EL (cell line): ENCODE measurements around the gene GP9.
"Not testable (repeated sequence)": the region's sequence is repeated elsewhere in the genome, so short reads cannot be mapped to it uniquely, and the experiment has no call there.

Source experiments
- DNase-seq: peaks from one replicate; pipeline ENCODE4 v3.0.0-alpha.2; 2016

GP9 gene

DNA sequence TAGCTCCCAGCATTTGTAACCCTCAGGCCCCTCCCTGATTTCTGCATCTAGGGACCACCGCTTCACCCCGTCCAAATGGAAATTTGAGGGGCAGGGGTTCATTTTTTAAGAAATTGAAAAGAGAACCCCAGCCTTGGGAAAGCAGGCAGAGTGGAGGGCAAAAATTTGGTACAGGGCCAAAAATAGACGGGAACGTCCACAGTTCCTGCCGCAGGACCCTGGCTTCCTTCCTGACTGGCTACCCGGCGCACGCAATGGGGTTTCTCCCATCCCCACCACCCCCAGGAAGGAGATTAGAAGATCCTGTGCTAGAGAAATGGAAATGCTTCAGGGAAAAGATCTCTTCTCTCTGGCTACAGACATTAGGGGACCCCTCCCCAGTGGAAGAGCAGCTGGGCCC lies 20.9 kb downstream of the GP9 start:
- DNase-seq = no peak

DNA sequence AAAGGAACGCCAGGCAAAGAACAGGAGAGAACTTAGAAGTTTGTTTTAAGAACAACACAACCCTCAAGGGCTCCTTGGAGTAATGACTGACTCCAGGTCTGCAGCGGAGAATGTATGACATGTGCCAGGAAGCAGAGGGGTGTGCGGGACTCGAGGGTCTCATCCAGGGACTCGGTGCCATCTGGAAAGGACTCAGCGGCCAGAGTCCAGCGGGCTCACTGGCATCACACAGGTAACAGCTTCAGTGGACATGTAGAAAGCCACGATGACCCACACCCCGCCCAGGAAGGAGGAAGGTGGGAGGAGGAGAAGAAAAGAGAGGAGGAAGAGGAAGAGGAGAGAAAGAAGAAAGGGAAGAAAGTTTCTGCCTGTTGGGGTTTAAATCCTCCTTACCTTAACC lies 21.4 kb downstream of the GP9 start:
- DNase-seq = no peak

DNA sequence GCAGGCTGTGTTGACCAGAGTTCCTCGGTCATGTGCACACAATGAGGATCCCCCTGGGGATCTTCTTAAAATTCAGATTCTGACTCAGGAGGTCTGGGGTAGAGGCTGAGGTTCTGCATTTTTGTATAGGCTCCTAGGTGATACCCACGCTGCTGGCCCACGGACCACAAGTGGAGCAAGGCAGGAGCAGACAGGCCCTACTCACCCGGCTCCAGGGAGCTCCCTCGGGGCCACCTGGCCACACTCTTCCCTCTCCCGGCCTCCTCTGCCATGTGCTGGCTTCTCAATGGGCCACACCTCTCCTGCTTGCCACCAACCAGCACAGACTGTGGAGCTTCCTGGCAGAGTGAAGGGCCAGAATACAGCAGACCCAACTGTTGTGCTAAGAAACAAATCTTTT lies 23.9 kb downstream of the GP9 start:
- no peak for DNase-seq

DNA sequence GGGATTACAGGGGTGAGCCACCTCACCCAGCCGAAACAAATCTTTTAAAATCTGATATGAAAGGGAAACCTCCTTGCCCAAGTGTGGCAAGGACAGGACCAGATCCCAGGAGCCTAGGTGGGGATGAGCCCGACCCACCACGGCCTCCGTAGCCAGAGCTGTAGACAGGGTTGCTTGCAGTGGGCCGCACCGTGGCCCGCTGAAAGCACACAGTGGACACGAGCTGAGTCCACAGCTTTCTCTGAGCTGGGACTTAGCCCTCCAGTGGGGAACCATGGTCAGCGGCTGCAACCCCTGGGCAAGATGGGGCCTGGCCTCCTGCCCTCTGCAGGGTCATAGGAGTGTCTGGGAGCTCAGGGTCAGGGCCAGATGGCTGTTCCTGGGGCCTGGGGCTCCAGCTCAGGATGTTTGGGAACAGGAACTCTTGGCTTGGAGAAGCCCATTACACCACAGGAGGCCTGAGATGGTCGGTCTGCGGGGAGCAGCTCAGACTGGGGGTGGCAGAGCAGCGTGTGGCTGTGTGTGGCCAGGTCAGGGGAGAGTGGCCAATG lies 24.7 kb downstream of the GP9 start:
- no peak for DNase-seq

DNA sequence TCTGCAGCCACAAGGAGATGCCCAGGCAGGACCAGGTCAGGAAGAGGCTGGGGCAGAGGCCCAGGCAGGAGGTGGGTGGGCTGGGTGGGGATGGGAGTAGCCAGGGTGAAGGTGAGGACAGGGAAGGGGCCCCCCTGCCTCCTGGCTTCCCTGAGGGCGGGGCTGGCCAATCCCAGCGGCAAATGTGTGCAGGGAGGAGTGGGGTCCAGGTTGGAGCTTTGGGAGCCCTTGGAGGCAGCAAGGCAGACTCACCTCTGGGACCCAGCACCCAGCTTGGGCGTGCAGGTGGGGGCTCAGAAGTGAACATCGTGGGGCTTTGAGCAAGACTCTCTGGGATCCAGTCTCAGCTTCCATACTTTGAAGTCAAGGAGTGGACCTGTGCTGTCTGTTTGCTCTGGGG lies 25.2 kb downstream of the GP9 start:
- no peak for DNase-seq

DNA sequence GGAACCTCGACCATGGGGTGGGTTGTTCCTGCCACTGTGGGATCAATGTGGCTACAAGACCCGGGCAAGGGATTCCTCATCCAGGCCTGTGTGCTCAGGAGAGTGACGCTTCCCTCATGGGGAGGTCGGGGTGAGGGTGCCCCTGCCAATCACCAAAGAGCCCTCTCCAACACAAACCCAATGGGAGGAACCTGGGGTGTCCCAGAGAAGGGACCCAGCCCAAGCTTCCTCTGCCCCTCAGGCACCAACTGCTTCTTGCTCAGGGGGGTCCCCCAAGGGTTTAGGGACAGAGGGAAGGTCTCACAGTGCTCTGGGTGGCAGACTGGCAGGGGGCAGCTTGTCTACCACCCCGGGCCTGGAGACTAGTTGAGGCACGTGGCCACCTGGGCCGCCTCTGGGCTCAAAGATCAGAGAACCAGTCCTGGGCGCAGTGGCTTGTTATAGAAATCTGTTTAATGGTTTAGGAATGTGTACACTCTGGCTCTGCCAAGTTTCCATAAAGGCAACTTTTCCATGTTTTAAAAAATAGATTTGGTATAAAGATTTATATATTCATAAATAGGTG lies 26.6 kb downstream of the GP9 start:
- DNase-seq = no peak

DNA sequence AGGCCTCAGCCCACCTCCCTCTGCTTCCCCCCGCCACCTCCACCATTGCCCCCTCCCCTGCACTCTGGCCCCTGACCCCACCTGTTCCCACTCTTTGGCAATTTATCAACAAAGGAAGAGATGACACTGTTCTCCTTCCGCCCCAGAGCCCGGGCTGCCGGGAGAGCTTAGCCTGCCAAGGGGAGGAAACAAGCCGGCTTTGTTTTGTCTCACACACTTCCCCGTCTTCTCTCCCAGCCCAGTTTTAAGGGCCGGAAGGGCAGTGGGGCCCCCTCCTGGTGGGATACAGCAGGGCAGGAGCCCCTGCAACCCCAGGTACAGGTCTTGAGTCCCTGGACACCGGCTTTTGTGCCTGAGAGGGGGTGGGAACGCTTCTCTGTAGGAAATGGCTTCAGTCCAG lies 27.3 kb downstream of the GP9 start:
- not testable (repeated sequence) for DNase-seq

DNA sequence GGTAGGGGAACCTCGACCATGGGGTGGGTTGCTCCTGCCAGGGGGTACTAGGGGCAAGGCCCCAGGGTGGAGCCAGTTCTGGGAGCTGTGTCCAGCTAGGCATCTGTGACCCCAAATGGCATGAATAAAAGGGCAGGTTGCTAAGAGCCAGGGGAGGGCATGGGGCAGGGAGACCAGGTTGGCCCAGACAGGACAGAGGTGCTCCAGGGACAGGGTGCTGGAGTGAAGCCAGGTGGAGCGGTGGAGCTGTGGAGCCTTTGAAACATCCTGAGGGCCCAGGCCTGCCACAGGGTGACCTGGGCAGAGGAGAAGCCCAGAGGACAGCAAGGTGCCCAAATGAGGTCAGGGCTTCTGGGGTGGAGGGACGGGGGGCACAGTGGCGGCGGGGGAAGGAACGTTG lies 27.7 kb downstream of the GP9 start:
- not testable (repeated sequence) for DNase-seq

DNA sequence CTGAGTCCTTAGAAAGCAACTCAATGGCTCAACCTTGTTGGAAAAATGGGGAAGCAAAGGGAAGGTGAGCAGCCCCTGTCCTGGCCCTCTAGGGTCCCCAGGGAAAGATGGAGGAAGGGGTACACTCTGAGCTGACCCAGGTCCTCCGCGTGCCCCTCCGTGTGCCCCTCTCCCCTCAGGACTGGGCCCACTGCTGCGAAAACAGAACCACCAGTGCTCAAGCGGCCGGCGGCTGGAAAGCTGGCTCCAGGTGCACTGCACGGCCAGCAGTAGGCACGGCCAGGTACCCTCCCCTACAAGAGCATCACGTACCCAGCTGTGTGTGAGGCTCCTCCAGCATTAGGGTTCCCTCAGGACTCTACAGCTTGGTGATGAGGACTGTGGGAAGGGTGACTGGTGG lies 34.7 kb downstream of the GP9 start:
- no peak for DNase-seq

DNA sequence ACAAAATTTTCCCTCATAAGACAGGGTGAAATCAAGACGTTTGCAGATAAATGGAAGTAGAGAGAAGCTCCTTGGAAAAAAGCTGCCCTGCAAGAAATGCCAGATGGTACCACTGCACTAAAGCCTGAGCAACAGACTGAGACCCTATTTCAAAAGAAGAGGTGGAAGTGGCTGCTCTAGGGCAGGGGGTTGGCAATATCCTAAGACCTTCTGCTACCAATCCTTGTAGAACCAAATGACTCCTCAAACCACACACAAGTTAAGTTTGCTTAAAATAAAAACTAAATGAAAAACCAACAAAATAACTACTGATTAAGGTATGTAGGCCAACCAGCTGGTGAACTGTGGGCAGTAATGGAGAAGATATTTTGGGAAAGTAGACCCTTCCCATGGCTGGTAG lies 39.7 kb downstream of the GP9 start:
- DNase-seq = no peak

DNA sequence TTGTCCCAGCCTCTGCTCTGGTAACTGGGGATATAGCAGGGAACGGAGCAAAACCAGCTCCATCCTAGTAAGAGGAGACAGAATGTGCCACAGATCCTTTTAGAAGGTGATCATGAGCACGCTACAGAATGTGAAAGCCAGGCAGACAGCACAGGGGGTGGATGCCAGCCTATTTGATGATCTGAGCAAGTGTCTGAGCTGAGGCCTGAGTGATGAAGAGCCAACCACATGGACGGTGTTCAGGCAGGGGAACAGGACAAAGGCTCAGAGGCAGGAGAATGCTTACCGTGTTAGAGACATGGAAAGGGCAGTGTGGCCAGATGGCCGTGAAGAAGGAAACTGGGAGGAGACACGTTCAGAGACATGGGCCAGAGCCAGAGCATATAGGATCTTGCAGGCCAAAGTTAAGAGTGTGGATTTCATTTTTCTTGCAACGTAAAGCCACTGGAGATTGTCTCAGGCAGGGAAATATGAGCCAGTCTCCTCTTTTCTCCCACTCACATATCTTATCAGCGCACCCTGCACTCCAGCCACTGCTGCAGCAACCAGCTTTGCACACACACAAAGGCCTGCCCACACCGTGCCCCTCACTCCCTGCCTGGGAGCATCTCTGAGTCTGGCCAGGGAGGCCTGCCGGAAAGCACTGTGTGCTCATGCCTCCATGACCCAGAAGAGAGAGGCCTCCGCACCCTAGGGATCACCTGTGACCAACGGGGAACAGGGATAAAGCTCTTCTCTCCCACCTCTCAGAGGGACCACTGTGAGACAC lies 41.0 kb downstream of the GP9 start:
- no peak for DNase-seq

DNA sequence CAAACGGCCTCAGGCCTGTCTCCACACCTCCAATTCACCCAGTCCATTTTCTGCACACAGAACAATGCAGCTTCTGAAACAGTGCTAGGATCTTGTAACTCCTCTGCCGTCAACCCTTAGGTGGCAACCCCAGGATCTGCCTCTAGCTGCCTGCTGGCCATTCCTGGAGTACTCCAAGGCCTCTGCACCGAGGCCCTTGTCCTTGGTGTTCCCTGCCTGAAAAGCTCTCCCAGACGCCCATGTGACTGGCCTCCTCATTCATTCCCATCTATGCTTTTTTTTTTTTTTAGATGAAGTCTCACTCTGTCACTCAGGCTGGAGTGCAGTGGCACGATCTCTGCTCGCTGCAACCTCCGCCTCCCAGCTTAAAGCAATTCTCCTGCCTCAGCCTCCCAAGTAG lies 42.7 kb downstream of the GP9 start:
- no peak for DNase-seq

DNA sequence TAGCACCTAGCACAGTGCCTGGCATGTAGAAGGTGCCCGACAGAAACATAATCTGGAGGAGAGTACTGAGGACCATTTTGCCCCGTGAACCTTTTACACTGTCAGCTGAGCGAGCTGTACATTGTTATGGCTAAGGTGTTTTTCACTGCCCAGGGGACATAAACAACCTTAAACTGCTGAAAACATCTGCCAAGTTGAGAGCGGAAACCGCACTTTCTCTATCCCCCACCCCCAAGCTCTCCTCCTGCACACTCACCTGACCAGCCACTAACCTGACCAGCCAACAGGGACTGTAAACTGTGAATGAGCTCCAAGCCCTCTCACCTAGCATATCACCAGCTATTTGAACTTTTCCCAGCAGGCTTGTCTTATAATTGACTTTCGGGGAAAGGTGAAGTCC lies 43.5 kb downstream of the GP9 start:
- DNase-seq = no peak

DNA sequence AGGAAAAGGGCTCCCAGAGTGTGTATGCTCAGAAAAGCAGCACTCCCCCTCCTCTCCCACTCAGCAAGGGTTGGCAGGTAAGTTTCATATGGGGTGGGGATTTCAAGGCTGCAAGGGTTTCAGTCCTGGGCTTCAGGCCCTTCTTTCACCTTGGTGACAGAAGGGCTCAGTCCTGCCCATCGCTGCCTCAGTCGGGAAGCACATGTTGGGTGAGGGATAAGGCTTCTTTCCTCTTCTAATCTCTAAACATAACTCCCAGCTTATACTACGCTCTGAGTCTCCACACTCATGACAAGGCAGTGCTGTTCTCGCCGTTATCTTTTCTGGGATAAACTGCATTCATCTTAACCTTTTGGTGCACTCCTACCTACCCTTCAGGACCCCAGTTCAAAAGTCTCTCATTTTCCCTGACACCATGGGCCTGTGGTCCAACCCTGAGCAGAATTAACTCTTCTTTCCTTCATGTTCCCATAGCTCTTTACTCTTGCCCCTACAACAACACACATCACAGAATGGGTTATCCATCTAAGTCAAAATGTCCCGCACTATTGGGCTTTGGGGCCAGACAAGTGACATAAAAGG lies 44.0 kb downstream of the GP9 start:
- no peak for DNase-seq

DNA sequence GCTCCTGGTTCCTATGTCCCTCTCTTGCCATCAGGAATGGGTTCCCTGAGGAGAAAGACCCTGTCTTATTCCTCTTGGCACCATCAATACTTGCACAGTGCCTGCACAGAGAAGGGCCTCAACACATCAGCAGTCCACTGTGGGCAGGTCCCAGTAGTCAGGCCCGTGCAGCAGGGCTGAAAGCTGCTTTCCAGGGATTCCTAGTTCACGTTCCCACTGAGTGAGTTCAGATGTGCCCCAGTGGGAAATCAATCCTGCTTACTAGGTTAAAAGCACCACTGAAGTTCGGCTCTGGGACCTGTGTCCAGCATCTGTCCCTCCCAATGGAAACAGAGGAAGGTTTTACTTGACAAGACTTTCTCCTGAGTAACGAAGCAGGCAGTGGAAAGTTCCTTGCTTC lies 45.3 kb downstream of the GP9 start:
- no peak for DNase-seq

DNA sequence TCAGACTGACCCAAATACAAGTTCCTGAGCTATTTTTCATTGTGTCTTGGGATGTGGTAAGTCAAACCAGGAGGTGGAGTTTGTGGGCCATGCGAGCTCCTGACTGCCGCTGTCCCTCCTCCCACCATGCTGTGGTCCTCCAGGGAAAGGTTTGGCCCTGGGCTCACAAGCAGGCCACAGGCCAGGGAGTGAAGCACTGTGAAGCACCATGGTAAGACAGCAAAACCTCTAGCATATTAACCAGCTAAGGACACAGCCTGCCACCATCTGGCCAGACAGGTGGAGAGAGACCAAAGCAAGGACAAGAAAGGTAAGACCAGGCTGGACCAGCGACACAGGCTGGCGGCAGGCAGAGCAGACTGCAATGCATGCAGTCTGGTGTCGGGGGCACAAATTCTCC lies 45.7 kb downstream of the GP9 start:
- DNase-seq = no peak

DNA sequence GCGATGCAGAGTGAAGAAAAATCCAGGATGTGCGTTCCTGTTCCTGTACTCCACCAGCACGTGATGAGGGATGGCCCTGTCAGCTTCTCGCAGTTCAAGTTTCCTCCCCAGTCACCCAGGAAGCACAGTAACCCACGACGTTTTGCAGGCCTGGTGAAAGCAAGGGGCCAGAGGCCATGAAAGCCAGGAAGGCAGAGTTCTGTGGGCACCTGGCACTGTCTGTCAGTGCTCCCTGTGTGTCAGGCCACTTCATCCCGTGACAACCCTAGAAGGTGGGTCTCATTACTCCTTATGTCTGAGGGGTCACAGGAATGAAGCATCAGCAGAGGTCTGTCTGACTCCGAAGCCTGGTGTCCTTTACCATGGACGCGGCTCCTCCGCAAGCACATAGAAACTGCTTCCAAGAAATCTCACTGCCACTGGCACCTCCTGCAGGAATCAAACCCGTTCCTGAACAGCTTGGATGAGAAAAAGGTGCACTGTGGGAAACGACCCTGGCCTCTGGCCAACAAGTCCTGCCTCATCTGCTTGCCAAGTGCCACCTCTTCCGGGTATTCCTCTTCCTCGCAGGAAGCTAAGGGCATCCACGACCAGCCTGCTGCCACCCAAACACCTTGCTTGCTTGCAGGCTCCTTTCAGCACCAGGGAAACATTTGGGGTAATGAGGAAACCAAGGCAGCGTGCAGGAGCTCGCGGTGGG lies 46.4 kb downstream of the GP9 start:
- DNase-seq = no peak

DNA sequence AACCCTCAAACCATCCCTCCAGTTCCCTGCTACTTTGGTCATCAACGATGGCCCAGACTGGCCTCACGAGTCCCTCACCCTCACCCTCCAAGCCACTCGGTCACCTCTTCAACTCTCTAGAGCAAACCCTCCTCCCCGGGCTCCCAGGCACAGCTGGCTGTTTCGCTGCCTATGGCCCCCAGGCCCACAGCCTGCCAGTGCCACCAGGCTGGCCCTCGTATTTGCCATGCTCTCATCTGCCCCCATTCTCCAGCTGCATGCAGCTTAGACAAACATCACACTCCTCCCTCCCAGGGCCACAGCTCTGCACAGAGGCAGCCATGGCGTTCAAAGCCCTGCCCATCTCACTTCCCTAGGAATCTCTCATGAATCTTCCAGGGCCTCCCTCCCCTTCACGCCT lies 47.2 kb downstream of the GP9 start:
- DNase-seq = no peak

DNA sequence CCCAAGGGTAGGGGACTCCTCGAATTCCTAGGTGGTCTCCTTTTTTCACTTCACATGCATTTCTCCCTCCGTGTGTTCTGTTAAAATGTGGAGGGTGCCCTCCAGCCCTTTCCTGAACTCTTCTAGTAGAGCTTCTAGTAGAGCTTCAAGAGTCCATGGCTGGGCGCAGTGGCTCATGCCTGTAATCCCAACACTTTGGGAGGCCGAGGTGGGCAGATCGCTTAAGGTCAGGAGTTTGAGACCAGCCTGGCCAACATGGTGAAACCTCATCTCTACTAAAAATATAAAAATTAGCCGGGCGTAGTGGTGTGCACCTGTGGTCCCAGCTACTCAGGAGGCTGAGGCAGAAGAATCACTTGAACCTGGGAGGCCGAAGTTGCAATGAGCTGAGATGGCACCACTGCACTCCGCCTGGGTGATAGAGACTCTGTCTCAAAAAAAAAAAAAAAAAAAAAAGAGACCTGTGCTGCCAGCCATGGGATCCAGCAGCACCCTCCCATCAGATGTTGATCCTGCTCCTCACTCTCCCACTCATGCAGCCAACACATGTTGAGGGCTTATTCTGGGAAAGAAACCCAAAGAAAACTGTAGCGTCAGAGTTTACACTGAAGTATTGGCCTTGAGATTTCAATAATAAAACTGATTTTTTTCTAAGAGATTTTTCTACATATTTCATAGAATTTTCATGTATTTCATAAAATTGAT lies 50.6 kb downstream of the GP9 start:
- not testable (repeated sequence) for DNase-seq
